ENCODE measurements around the gene NBEAL1. TPM values are rescaled to one million over a fixed set of nuclear protein-coding genes. Genes with fewer than 3 reads are reported as not detected.
"Not testable (repeated sequence)": the region's sequence is repeated elsewhere in the genome, so short reads cannot be mapped to it uniquely, and the experiment has no call there.

The NBEAL1 gene
- total RNA-seq, 4 donors from 2014 or later: 9.8 to 21.9 (median 11.3) TPM

DNA sequence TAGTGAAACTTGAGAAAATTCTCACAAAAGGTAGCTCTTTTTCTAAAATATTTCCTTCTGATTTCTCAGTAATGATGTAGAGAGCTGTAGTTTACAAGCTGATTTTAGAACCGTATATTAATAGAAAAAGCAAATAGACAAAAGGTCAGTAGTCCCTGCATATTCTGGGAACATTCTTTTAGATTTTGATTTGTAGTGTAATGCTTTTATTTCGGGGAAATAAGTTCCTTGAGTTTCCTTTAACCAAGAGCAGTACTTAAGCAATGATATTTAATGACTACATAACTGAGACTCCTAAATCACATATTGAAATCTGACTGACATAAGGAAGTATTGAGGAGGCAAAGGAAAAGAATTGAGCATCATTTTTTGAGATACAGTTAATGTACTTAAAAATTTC, 22.4 kb downstream of the NBEAL1 start:
- in situ Hi-C loops (cut with MboI; ENCODE audit: low sequenced_read_pairs in 4 of 4) (no loop called here), intact Hi-C loops (cut with DNase I; ENCODE audit: low total_unique reads) (no loop called here)
- Histone ChIP-seq H3K36me3 (peaks cover 0 to 6% of the 10 kb centered on the region in 2 donors), H3K4me3 (no peak overlapping the region), H3K27me3 (no peaks in the 10 kb centered on the region), H3K4me1 (peaks cover 0 to 16% of the 10 kb centered on the region in 2 donors), H3K9me3 (no peaks in the 10 kb centered on the region), H3K27ac (no peak overlapping the region)
- DNase-seq (no peak), ATAC-seq (no peak)
- TF ChIP-seq, protein P1, sequence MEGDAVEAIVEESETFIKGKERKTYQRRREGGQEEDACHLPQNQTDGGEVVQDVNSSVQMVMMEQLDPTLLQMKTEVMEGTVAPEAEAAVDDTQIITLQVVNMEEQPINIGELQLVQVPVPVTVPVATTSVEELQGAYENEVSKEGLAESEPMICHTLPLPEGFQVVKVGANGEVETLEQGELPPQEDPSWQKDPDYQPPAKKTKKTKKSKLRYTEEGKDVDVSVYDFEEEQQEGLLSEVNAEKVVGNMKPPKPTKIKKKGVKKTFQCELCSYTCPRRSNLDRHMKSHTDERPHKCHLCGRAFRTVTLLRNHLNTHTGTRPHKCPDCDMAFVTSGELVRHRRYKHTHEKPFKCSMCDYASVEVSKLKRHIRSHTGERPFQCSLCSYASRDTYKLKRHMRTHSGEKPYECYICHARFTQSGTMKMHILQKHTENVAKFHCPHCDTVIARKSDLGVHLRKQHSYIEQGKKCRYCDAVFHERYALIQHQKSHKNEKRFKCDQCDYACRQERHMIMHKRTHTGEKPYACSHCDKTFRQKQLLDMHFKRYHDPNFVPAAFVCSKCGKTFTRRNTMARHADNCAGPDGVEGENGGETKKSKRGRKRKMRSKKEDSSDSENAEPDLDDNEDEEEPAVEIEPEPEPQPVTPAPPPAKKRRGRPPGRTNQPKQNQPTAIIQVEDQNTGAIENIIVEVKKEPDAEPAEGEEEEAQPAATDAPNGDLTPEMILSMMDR (IDR thresholded peaks at IDR 0.05 in 4 of 5, conservative IDR thresholded peaks at IDR 0.05 in 1 of 5): no peak
- TF ChIP-seq POLR2A (IDR thresholded peaks at IDR 0.05): no peak

DNA sequence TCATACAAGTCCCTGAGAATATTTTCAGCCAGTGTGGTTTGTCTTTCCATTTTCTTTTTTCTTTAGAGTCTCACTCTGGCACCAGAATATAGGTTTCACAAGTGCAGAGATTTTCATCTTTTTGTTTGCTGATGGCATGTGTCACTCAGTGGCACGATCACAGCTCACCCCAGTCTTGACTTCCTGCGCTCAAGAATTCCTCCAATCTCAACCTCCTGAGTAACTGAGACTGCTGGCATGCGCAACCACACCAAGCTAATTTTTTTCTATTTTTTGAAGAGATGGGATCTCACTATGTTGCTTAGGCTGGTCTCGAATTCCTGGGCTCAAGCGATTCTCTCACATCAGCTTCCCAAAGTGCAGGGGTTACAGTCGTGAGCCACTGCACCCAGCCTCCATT, 23.9 kb downstream of the NBEAL1 start:
- no peaks in the 10 kb centered on the region for H3K9me3 ChIP-seq
- no peak overlapping the region for H3K4me3 ChIP-seq
- peaks cover under 1 to 16% of the 10 kb centered on the region in 2 donors for H3K4me1 ChIP-seq
- DNase-seq (no peak), ATAC-seq (no peak)
- intact Hi-C loops (cut with DNase I; ENCODE audit: low total_unique reads) (no loop called here), in situ Hi-C loops (cut with MboI; ENCODE audit: low sequenced_read_pairs in 4 of 4) (no loop called here)
- H3K27ac ChIP-seq: no peak overlapping the region
- no peaks in the 10 kb centered on the region for H3K27me3 ChIP-seq
- no peak for TF ChIP-seq POLR2A (IDR thresholded peaks at IDR 0.05)
- TF ChIP-seq, protein P1 (IDR thresholded peaks at IDR 0.05 in 4 of 5, conservative IDR thresholded peaks at IDR 0.05 in 1 of 5): no peak
- H3K36me3 ChIP-seq: peaks cover 0 to 7% of the 10 kb centered on the region in 2 donors

DNA sequence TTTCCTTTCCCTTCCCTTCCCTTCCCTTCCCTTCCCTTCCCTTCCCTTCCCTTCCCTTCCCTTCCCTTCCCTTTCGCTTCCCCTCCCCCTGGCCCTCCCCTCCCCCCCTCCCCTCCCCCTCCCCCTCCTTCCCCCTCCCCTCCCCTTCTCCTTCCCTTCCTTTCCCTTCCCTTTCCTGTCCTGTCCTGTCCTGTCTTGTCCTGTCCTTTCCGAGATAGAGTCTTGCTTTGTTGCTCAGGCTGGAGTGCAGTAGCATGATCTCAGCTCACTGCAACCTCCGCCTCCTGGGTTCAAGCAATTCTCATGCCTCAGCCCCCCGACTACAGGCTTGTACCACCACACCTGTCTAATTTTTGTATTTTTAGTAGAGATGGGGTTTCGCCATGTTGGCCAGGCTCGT, 24.5 kb downstream of the NBEAL1 start:
- intact Hi-C loops (cut with DNase I; ENCODE audit: low total_unique reads); H3K27me3 ChIP-seq; DNase-seq; H3K9me3 ChIP-seq; ATAC-seq; H3K4me3 ChIP-seq; H3K27ac ChIP-seq; H3K36me3 ChIP-seq; in situ Hi-C loops (cut with MboI; ENCODE audit: low sequenced_read_pairs in 4 of 4): not testable (repeated sequence)
- peaks cover 6 to 20% of the 10 kb centered on the region in 2 donors for H3K4me1 ChIP-seq

DNA sequence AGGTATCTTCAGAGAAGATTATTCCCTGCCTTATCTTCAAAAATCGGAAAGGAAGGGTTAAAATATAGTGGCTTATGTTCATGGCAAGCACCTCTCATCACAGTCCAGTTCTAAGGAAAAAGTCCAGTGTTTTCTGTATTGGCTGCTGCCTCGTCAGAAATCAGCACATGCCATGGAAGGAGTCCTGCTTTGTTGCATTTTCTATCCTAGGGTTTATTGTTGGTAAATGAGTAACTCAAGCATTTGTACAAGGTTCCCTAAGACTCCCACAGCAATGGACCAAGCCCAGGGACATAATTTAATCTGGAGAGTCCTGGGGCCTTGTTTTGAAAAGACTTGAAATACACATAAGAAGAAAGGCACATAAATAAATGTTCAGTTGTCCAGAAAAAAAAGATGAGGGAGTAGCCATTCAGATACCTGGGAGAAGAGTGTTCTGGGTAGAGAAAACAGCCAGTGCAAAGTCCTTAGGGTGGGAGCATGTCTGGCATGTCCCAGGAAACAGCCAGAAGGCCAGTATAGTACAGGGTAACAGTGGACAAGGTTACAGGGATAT, 26.4 kb downstream of the NBEAL1 start:
- no peak for TF ChIP-seq POLR2A (IDR thresholded peaks at IDR 0.05)
- TF ChIP-seq, protein P1 (IDR thresholded peaks at IDR 0.05 in 4 of 5, conservative IDR thresholded peaks at IDR 0.05 in 1 of 5): no peak
- Histone ChIP-seq H3K36me3 (peaks cover 0 to 7% of the 10 kb centered on the region in 2 donors), H3K9me3 (no peaks in the 10 kb centered on the region), H3K4me3 (no peak overlapping the region), H3K27ac (no peak overlapping the region), H3K4me1 (peaks cover 7 to 22% of the 10 kb centered on the region in 2 donors), H3K27me3 (no peaks in the 10 kb centered on the region)
- in situ Hi-C loops (cut with MboI; ENCODE audit: low sequenced_read_pairs in 4 of 4): no loop called here
- DNase-seq (no peak), ATAC-seq (no peak)
- intact Hi-C loops (cut with DNase I; ENCODE audit: low total_unique reads): no loop called here

DNA sequence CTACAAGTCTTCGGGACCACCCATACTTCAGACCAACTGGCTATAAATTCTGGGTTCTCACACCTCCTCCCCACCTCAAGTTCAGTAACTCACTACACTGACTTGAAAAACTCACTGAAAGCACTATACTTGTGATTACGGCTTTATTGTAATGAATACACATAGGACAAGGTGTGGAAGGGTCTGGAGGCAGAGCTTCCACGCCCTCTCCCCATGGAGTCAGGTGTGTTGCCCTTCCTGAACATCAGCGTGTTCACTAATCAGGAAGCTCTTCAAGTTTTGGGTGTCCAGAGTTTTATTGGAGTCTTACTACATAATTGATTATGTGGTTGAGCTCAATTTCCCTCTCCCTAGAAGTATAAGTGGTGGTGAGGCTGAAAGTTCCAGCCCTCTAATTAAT, 27.5 kb downstream of the NBEAL1 start:
- no peak for TF ChIP-seq POLR2A (IDR thresholded peaks at IDR 0.05)
- TF ChIP-seq, protein P1 (IDR thresholded peaks at IDR 0.05 in 4 of 5, conservative IDR thresholded peaks at IDR 0.05 in 1 of 5): no peak
- H3K4me1 ChIP-seq: peaks cover 7 to 11% of the 10 kb centered on the region in 2 donors
- H3K4me3 ChIP-seq: no peak overlapping the region
- in situ Hi-C loops (cut with MboI; ENCODE audit: low sequenced_read_pairs in 4 of 4): no loop called here
- no peaks in the 10 kb centered on the region for H3K27me3 ChIP-seq
- H3K27ac ChIP-seq: no peak overlapping the region
- intact Hi-C loops (cut with DNase I; ENCODE audit: low total_unique reads): no loop called here
- no peaks in the 10 kb centered on the region for H3K9me3 ChIP-seq
- peaks cover 0 to 11% of the 10 kb centered on the region in 2 donors for H3K36me3 ChIP-seq
- no peak for ATAC-seq
- DNase-seq: no peak
